Heart right ventricle (tissue), 16 donors: ENCODE data around the gene KIR3DL2. TPM values are rescaled to one million over a fixed set of nuclear protein-coding genes. Genes with fewer than 3 reads are reported as not detected.

Experiments
- ATAC-seq, 8 donors: fragments of 200-7000 bp; cut with Tn5 transposase; one replicate each; pipeline ENCODE4 v1.9.1; 2020; ENCODE audit warnings: mild to moderate bottlenecking in 8 of 8, moderate library complexity in 8 of 8, moderate number of reproducible peaks in 1 of 8
- DNase-seq, 2 donors: peaks; one replicate each; pipeline ENCODE4 v3.0.0-alpha.2; 2020
- H3K27ac ChIP-seq, 10 donors: fragments of 200-600 bp; sonication (generic) in 2 of 10; one replicate each; pipeline versions ENCODE4 v1.5.0 to v1.8.0; 2020 to 2022; ENCODE audit warnings: mild to moderate bottlenecking in 3 of 10
- H3K27me3 ChIP-seq, 7 donors: fragments of 200-600 bp; one replicate each; pipeline ENCODE4 v1.8.0; 2021 to 2022; ENCODE audit warnings: mild to moderate bottlenecking in 2 of 7
- H3K36me3 ChIP-seq, 9 donors: fragments of 200-600 bp; sonication (generic) in 1 of 9; one replicate each; pipeline versions ENCODE4 v1.5.0 to v1.8.0; 2020 to 2022; ENCODE audit warnings: mild to moderate bottlenecking in 2 of 9
- H3K4me1 ChIP-seq, 9 donors: fragments of 200-600 bp; sonication (generic) in 1 of 9; one replicate each; pipeline versions ENCODE4 v1.5.0 to v1.8.0; 2020 to 2022; ENCODE audit warnings: mild to moderate bottlenecking in 4 of 9
- H3K4me3 ChIP-seq, 10 donors: fragments of 200-600 bp; sonication (generic) in 2 of 10; one replicate each; pipeline versions ENCODE4 v1.5.0 to v1.8.0; 2020 to 2022; ENCODE audit warnings: mild to moderate bottlenecking in 7 of 10, moderate library complexity in 2 of 10
- H3K9me3 ChIP-seq, 11 donors: fragments of 200-600 bp in 10 of 11; sonication (generic) in 2 of 11; one replicate each; pipeline versions ENCODE4 v1.5.0 to v1.8.0; 2013 to 2022; ENCODE audit warnings: mild to moderate bottlenecking in 2 of 11, control low read depth in 1 of 11, moderate library complexity in 1 of 11
- WGBS, 2 donors: extraction: QIAGEN DNeasy Blood & Tissue Kit; methylation state at CpG; one replicate each; pipeline ENCODE4 v1.1.7; 2013; ENCODE audit warnings: inconsistent platforms in 1 of 2; 5-methylcytosine and 5-hydroxymethylcytosine counted together
- intact Hi-C, 10 donors: fragments of 100-400 bp; cut with DNase I; formaldehyde crosslinking; loops; one replicate each; pipeline versions ENCODE4 v1.11.1 to v1.14.2; 2022
- polyA plus RNA-seq, 2 donors: library from polyadenylated mRNA; stranded (reverse); fragments of 200-250 nt; gene quantifications; one replicate each; pipeline ENCODE4 v1.2.3, GENCODE V29; 2013
- total RNA-seq, 10 donors: library from RNA; stranded (reverse); fragmentation: NEBNext Ultra II Directional in 3 of 10; extraction: Animal tissue kit (Norgen Biotek cat#: 25700) in 3 of 10; gene quantifications; one replicate each; pipeline versions ENCODE4 v1.2.1 to v1.2.4, GENCODE V29; 2021 to 2023
- TF ChIP-seq, protein P1 (sequence below), 9 donors: fragments of 200-600 bp; sonication (generic) in 2 of 9; IDR thresholded peaks; one replicate each; pipeline versions ENCODE4 v1.5.0 to v1.8.0; 2021 to 2022; ENCODE audit warnings: antibody characterized with exemption in 9 of 9, mild to moderate bottlenecking in 5 of 9, moderate library complexity in 1 of 9
- donor health status: Arrhythmogenic right ventricular cardiomyopathy.
- donor health status: ischemic (EF 13 %, LVEDD 7.1; RV severe dilation, severe dysfunction).
- donor health status: healthy with polysubstance abuse.
- donor health status: DM: no; HTN: yes; CAD: no.
- donor health status: DM: no; HTN: no; CAD: no.
- donor health status: ischemic (EF 25% LVEDD 6.9; RV normal size, moderate dysfunction).
- donor health status: ischemic (EF 25% LVEDD 5.7; RV mildly dilated, moderate dysfunction).
- donor health status: healthy.
- donor health status: DM: yes; HTN: yes; CAD: no.
- donor health status: Ischemic cardiomyopathy.
- donor health status: ischemic (EF 35%, LVEDD 5.7; RV mildly dilated, moderate dysfunction).
- donor health status: nonischemic (EF 11% LVEDD 7.7; RV severe dilation, severe dysfunction).
- donor health status: DM: yes; HTN: yes; CAD: no.
- donor health status: PGD.
- donor health status: ischemic (EF 29% LVEDD 5.4; RV normal size, mild dysfunction).
- donor health status: nonischemic (EF 23%, LVEDD 6.1; RV moderate dilation, normal function).

KIR3DL2 gene
- total and polyA plus RNA-seq, 12 donors = 0.95 TPM; not detected in 11

DNA sequence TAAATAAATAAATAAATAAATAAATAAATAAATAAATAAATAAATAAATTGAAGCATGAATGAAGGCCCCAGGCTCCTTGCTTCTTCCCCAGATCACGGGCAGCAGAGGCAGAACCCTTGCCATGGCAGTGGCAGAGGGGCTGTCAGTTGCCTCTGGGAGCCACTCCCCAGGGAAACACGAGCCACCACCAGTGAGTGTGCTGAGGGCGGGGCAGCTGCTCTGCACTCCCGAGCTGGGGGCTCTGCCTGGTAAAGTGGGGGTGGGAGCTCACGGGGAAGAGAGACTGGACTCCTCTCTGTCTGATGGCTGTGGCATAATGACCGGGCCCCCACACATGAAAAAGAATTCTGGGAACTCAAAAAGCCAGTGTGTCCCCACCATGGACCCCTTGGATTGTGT is 31.6 kb downstream of the KIR3DL2 start:
- Histone ChIP-seq H3K4me1 (peaks cover 0 to 9% (median 0%) of the 10 kb centered on the region in 9 donors), H3K9me3 (no peaks in the 10 kb centered on the region), H3K27ac (no peak overlapping the region), H3K36me3 (no peaks in the 10 kb centered on the region), H3K27me3 (peaks cover 0 to 53% (median 28%) of the 10 kb centered on the region in 7 donors), H3K4me3 (no peak overlapping the region)
- no peak for ATAC-seq
- DNase-seq = no peak
- TF ChIP-seq, protein P1, sequence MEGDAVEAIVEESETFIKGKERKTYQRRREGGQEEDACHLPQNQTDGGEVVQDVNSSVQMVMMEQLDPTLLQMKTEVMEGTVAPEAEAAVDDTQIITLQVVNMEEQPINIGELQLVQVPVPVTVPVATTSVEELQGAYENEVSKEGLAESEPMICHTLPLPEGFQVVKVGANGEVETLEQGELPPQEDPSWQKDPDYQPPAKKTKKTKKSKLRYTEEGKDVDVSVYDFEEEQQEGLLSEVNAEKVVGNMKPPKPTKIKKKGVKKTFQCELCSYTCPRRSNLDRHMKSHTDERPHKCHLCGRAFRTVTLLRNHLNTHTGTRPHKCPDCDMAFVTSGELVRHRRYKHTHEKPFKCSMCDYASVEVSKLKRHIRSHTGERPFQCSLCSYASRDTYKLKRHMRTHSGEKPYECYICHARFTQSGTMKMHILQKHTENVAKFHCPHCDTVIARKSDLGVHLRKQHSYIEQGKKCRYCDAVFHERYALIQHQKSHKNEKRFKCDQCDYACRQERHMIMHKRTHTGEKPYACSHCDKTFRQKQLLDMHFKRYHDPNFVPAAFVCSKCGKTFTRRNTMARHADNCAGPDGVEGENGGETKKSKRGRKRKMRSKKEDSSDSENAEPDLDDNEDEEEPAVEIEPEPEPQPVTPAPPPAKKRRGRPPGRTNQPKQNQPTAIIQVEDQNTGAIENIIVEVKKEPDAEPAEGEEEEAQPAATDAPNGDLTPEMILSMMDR (IDR thresholded peaks at IDR 0.05) = no peak
- WGBS, 2 donors = 53 to 64% methylated on average over 6 of the region's 6 CpGs
- intact Hi-C loops = no loop called here

DNA sequence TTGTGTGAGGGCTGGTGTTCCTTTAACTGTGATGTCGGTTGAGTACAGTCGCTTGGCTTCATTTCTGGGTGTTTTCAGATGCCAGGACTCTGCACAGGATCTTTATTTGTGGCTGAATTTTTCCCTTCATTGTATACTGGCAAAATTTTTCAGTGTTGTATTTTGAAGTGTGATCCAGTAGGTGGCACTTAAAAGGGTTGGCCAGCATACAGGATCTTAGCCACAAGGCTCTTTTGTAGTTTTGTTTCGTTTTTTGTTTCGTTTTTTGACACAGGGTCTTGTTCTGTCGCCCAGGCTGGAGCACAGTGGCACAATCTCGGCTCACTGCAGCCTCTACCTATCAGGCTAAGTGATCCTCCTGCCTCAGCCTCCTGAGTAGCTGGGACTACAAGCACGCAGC is 32.5 kb downstream of the KIR3DL2 start:
- H3K36me3 ChIP-seq = no peaks in the 10 kb centered on the region
- no peaks in the 10 kb centered on the region for H3K9me3 ChIP-seq
- TF ChIP-seq, protein P1 (IDR thresholded peaks at IDR 0.05) = peak in 1 of 9 donors; percentile 24
- no peak overlapping the region for H3K27ac ChIP-seq
- peaks cover 0 to 62% (median 31%) of the 10 kb centered on the region in 7 donors for H3K27me3 ChIP-seq
- peaks cover 0 to 4% (median 0%) of the 10 kb centered on the region in 9 donors for H3K4me1 ChIP-seq
- no peak overlapping the region for H3K4me3 ChIP-seq
- WGBS, 2 donors = 67 to 74% methylated on average over 7 of the region's 7 CpGs
- no peak for DNase-seq
- intact Hi-C loops = no loop called here
- no peak for ATAC-seq

DNA sequence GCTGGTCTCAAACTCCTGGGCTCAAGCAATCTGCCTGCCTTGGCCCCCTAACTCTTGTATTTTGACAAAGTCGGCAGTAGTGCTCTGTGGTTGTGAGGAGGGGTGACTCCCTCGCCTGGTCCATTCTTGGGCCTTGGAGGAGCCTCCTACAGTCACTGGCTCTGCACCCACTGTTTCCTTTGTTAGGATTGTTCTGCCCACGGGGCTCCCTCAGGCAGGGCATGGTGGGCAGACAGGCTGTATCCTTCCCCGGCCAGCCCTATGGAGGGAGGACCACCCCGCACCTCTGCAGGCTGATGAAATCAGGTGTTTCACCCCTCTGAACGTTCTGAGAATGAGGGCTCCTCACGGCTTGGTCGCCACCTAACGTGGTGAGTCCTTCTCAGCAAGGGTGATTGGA is 33.0 kb downstream of the KIR3DL2 start:
- H3K4me3 ChIP-seq = no peak overlapping the region
- peaks cover 0 to 62% (median 36%) of the 10 kb centered on the region in 7 donors for H3K27me3 ChIP-seq
- no peak for ATAC-seq
- DNase-seq = no peak
- no peak overlapping the region for H3K27ac ChIP-seq
- TF ChIP-seq, protein P1 (IDR thresholded peaks at IDR 0.05) = no peak
- H3K36me3 ChIP-seq = peaks cover 0 to 5% (median 0%) of the 10 kb centered on the region in 9 donors
- H3K9me3 ChIP-seq = no peaks in the 10 kb centered on the region
- 76 to 85% methylated on average over 9 of the region's 9 CpGs for WGBS, 2 donors
- intact Hi-C loops = no loop called here
- peaks cover 0 to 4% (median 0%) of the 10 kb centered on the region in 9 donors for H3K4me1 ChIP-seq

DNA sequence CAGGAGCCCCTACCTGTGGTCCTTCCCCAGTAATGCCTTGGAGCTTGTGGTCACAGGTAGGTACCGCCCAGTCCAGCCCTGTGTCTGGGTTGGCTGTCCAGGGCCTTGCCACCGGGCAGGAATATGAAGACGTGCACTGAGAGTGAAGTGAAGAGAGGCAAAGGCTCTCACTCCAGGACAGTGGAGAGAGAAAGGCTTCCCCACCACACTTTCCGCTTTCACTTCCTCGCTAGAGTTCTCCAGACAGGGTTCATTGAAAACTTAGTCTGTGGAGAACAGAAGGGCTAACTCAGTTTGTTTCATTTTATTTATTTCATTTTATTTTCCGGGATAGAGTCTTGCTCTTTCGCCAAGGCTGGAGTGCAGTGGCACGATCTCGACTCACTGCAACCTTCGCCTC is 38.0 kb downstream of the KIR3DL2 start:
- DNase-seq = no peak
- TF ChIP-seq, protein P1 (IDR thresholded peaks at IDR 0.05) = no peak
- no peak overlapping the region for H3K4me3 ChIP-seq
- H3K27ac ChIP-seq = no peak overlapping the region
- H3K36me3 ChIP-seq = peaks cover 0 to 18% (median 0%) of the 10 kb centered on the region in 9 donors
- ATAC-seq = no peak
- intact Hi-C loops = no loop called here
- H3K9me3 ChIP-seq = no peaks in the 10 kb centered on the region
- H3K4me1 ChIP-seq = no peaks in the 10 kb centered on the region
- H3K27me3 ChIP-seq = peaks cover 0 to 23% (median 12%) of the 10 kb centered on the region in 7 donors
- 89 to 92% methylated on average over 10 of the region's 10 CpGs for WGBS, 2 donors
